Iris pigment epithelial cell (primary cell): Measurements from ENCODE around the gene CLPX.
"Not testable (repeated sequence)": the region's sequence is repeated elsewhere in the genome, so short reads cannot be mapped to it uniquely, and the experiment has no call there.

ENCODE experiments used
- DNase-seq: peaks from one replicate; pipeline ENCODE4 v3.0.0-alpha.2; 2011; ENCODE audit warnings: low read depth

Gene CLPX

GRCh38 chr15:65204931-65205660, 20.0 kb upstream of the CLPX start:
- no peak for DNase-seq

GRCh38 chr15:65204236-65204930, 19.2 kb upstream of the CLPX start:
- DNase-seq: no peak

GRCh38 chr15:65201918-65202317, 16.8 kb upstream of the CLPX start:
- DNase-seq: no peak

- DNase-seq: no peak
Measured at GRCh38 chr15:65198571-65198970, 13.4 kb upstream of the CLPX start.

- no peak for DNase-seq
Measured at GRCh38 chr15:65197337-65197645, 12.1 kb upstream of the CLPX start.

- DNase-seq: no peak
Measured at GRCh38 chr15:65196637-65197336, 11.6 kb upstream of the CLPX start.

- no peak for DNase-seq
Measured at GRCh38 chr15:65195548-65195923, 10.4 kb upstream of the CLPX start.

- no peak for DNase-seq
Measured at GRCh38 chr15:65194826-65195547, 9.8 kb upstream of the CLPX start.

GRCh38 chr15:65192016-65192415, 6.9 kb upstream of the CLPX start:
- peak; percentile 34 for DNase-seq

- DNase-seq: peak; percentile 47
Measured at GRCh38 chr15:65189102-65189740, 4.1 kb upstream of the CLPX start.

GRCh38 chr15:65188472-65188871, 3.3 kb upstream of the CLPX start:
- not testable (repeated sequence) for DNase-seq

- DNase-seq: peak; percentile 67
Measured at GRCh38 chr15:65184305-65184867, 756 bp downstream of the CLPX start.

- DNase-seq: no peak
Measured at GRCh38 chr15:65183865-65184159, 1.3 kb downstream of the CLPX start.

- no peak for DNase-seq
Measured at GRCh38 chr15:65182538-65182937, 2.6 kb downstream of the CLPX start.

GRCh38 chr15:65181582-65182353, 3.4 kb downstream of the CLPX start:
- not testable (repeated sequence) for DNase-seq

GRCh38 chr15:65180167-65180566, 5.0 kb downstream of the CLPX start:
- no peak for DNase-seq

GRCh38 chr15:65177901-65178300, 7.2 kb downstream of the CLPX start:
- peak; percentile 19 for DNase-seq

GRCh38 chr15:65176056-65176455, 9.1 kb downstream of the CLPX start:
- no peak for DNase-seq

- DNase-seq: no peak
Measured at GRCh38 chr15:65175511-65175910, 9.6 kb downstream of the CLPX start.

GRCh38 chr15:65174509-65174908, 10.6 kb downstream of the CLPX start:
- DNase-seq: no peak

GRCh38 chr15:65172531-65172930, 12.6 kb downstream of the CLPX start:
- DNase-seq: no peak
